GM21717 (cell line): ENCODE measurements around the gene DST.

Experiments used
- ATAC-seq: cut with Tn5 transposase; IDR thresholded peaks from one replicate; pipeline ENCODE4 v1.9.1; 2021; ENCODE audit warnings: mild to moderate bottlenecking, moderate library complexity; ENCODE audit not compliant: unreplicated experiment

Gene DST

GRCh38 chr6:56488281-56488680, 154.4 kb downstream of the DST start:
- ATAC-seq: no peak

DNA sequence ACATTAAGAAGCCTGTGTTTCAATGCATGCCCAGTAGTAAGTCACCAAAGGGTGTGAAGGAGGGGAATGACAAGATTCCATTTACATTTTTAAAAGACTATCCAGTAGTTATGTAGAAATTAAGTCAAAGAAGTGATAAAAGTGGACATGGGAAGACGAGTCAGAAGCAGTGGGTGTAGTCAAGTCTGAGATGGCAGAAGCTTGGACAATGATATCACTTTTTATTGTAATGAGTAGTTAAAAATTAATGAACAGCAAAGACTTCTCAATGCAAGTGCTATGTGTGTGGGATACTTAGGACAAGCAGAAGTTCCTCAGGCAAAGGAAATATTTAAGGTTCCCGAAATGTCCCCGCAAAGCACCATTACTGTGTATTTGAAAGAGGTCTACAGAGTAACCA, 156.0 kb downstream of the DST start:
- no peak for ATAC-seq

DNA sequence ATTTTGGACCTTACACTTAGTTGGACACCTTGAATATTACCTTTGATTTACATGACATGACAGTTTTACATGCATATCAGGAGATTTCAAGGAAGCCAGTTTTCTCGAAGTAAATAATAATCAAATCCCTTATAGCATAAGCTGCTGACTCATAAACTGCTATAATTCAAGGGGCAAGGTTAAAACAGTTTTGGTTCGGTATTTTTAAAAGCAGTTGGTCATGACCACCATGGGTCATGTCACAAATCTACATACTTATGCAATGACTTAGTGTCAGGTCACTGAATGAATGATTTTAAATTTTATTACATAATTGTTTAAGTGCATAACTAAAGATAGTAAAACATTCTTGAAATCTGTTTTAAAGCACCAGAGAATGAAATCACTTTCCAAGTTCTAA, 158.0 kb downstream of the DST start:
- no peak for ATAC-seq

GRCh38 chr6:56483929-56484328, 158.8 kb downstream of the DST start:
- ATAC-seq: no peak

- ATAC-seq: no peak
Observed at GRCh38 chr6:56482525-56482924, 160.2 kb downstream of the DST start.

GRCh38 chr6:56481957-56482356, 160.7 kb downstream of the DST start:
- ATAC-seq: no peak

DNA sequence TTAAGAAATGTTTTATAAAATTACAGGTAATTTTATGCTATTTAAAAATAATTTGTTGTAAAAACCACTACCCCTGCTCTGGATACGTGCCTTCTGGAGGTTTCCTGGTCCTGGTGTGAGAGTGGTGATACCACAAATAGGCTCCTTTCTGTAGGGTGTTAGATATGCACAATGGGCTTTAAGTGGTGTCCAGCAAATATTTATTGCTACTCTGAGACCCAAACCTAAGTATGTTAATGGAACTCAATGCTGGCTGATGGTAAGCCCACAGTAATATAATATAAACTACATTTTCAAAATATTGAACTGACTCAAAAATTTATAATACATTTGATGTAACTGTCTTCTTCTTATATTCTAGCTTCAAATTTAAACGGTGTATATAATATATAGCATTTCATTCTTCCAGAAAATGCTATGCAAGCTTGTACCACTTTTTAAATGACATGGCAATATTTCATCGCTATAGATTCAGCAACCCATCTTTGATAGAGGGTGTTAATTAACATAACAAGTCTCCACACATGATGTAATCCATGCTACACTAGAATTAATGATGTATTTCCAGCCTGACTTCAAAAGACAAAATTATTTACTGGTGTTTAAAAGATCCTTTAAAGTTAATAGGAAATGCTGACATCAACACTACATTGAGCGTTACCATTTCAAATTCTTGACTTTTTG, 161.9 kb downstream of the DST start:
- no peak for ATAC-seq

DNA sequence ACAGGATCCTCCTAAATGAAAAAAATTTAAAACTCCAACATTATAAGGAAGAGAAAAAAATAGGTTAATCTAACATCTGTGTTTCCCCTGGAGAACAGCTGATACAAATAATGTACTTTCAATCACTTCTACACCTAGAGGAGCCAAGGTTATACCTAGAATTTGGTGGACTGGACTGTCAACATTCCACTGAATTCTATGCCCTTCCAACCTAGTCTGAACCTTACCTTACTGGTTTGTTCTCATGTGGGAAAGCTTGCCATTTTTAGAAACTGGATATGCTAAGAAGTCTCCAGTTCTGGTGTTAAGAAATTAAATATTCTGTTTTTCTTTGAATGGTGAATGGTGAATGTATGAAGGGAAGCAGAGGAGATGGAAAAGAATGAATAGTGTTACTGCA, 162.4 kb downstream of the DST start:
- no peak for ATAC-seq

- no peak for ATAC-seq
Observed at GRCh38 chr6:56479381-56479780, 163.3 kb downstream of the DST start.

GRCh38 chr6:56478202-56478601, 164.5 kb downstream of the DST start:
- no peak for ATAC-seq

GRCh38 chr6:56477241-56477640, 165.4 kb downstream of the DST start:
- ATAC-seq: no peak

GRCh38 chr6:56475736-56476457, 166.8 kb downstream of the DST start:
- no peak for ATAC-seq

GRCh38 chr6:56474532-56474931, 168.2 kb downstream of the DST start:
- no peak for ATAC-seq

GRCh38 chr6:56463443-56463842, 179.2 kb downstream of the DST start:
- ATAC-seq: no peak

- ATAC-seq: no peak
Observed at GRCh38 chr6:56459030-56459805, 183.5 kb downstream of the DST start.

- no peak for ATAC-seq
Observed at GRCh38 chr6:56458324-56458884, 184.3 kb downstream of the DST start.

DNA sequence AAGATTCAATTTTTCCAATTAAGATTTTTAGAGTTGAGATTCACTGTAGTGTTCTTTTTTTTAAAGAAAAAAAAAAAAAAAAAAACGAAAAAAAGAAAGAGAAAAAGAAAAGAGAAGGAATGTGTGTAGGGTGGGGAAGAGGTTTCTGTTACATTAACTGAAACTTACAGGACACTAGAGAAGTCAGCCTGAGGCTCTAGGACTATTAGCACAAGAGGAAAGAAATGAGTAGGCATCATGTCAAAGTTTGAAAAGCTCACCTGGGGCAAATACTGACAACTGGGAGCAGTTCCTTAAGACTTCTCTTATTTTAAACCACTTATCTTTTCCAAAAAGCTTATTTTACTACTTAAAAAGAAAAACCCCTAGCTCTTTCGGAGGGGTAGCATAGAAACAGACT, 185.9 kb downstream of the DST start:
- ATAC-seq: no peak

DNA sequence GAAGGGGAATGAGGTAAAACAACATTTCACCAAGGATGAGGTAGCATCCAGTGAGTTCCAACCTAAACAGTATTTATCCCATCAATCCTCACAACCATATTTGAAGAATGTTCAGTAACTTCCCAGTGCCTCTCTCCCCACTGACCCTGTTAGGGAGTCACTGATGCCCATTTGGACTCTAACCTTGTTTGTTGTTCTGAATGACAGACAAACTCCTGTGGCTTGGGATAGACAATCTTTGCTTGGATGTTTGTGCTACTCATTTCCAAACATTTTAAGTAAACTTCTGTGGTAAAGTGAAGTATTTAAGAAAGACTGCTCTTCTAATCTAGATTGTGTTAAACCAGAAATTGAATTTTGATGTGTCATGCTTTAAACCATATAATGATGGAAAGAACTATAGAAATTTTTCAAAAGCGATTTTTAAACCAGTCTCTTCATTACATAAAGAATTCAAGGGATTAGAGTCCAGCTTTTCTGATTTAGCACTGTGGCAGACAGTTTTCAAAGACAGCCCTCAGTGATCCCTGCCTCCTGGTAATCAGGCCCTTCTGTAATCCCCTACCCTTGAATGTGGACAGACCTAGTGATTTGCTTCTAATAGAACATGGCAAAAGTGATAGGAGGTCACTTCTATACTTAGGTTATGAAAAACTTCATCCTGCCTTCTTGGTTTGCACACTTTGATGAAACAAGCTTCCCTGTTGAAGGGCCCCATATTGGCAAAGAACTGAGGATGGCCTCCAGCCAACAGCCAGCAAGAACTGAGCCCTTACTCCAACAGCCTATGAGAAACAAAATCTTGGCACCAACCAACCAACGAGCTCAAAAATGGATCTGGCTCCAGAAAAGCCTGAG, 191.6 kb downstream of the DST start:
- no peak for ATAC-seq

- ATAC-seq: no peak
Observed at GRCh38 chr6:56450376-56450775, 192.3 kb downstream of the DST start.

- no peak for ATAC-seq
Observed at GRCh38 chr6:56448046-56448445, 194.6 kb downstream of the DST start.

DNA sequence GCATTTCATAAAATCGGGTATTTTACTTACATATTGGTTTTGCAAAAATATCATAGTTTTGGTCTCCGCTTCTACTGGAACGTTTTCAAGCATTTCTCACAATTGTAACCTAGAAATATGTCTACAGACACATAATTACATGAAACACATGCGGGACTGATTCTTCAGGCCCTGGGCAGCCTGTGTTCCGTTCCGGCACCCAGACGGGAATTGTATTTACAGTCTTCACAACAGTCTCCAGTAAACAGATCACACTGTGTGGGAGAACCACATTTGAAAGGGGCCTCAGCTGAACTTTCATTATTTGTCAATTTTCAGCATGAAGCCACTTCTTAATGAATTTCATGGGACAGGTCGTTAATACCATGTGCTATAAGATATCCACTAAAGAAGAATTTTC, 196.9 kb downstream of the DST start:
- no peak for ATAC-seq
